ENCODE data around the gene SSH2. TPM values are rescaled to one million over a fixed set of nuclear protein-coding genes. Genes with fewer than 3 reads are reported as not detected.

The SSH2 gene
- total RNA-seq, 6 donors from 2014 or later, result 55.4 to 82.9 (median 67.8) TPM

GRCh38 chr17:29613352-29613837, 316.6 kb downstream of the SSH2 start:
- peaks cover 0 to 10% (median 0%) of the 10 kb centered on the region in 4 donors for H3K27me3 ChIP-seq
- H3K4me3 ChIP-seq, result peak overlapping the region in 3 of 4 donors; percentile 29 to 47 (median 45)
- no peaks in the 10 kb centered on the region for H3K9me3 ChIP-seq
- H3K36me3 ChIP-seq, result no peaks in the 10 kb centered on the region
- ATAC-seq (ENCODE audit: low FRiP score in 2 of 2) (peak; percentile 78 to 87), DNase-seq (peak; percentile 93 to 99)
- H3K27ac ChIP-seq, result peak overlapping the region in 1 of 4 donors; percentile 32
- peak; percentile 14 to 37 for TF ChIP-seq POLR2AphosphoS5 (IDR thresholded peaks at IDR 0.05)
- peak in 1 of 4 donors; percentile 50 for TF ChIP-seq EP300 (IDR thresholded peaks at IDR 0.05)
- no peak for TF ChIP-seq POLR2A (IDR thresholded peaks at IDR 0.05)
- TF ChIP-seq CTCF (IDR thresholded peaks at IDR 0.05), result peak; percentile 88 to 97 (median 95)
- peaks cover 49 to 58% (median 58%) of the 10 kb centered on the region in 4 donors for H3K4me1 ChIP-seq
- 1% methylated on average over 19 of the region's 50 CpGs; no CpG with 5 or more reads in 1 of the 2 donors for WGBS, 2 donors

DNA sequence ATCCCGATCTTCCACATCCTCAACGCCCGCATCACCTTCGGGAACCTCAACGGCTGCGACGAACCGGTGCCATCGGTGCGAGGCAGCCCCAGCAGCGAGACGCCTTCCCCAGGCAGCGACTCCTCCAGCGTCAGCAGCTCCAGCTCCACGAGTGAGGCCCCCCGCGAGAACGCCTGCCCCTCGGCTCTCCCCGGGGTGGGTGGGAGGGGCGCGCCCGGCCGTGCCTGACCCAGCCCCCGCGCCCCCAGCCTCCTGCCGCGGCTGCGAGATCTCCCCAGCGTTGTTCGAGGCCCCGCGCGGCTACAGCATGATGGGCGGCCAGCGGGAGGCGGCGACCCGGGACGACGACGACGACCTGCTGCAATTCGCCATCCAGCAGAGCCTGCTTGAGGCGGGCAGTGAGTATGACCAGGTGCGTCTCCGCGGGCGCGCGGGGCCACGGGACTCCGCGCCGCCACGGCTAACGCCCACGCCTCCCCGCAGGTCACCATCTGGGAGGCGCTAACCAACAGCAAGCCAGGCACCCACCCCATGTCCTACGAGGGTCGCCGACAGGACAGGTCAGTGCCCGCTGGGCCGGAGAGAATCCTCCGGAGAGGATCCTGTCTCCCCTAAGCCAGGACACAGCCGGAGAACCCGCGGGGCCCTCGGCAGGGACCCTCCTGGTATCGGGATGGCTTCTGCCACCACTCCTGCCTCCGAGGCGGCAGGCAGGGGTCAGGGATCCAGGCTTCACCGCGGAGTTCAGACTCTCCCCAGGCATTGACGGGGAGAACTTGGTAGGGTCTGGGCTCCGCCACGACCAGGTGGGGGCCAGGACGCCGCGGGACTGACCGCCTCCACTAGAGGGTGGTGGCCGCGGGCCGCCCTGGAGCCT, 317.4 kb downstream of the SSH2 start:
- TF ChIP-seq POLR2AphosphoS5 (IDR thresholded peaks at IDR 0.05), result no peak
- TF ChIP-seq CTCF (IDR thresholded peaks at IDR 0.05), result no peak
- TF ChIP-seq POLR2A (IDR thresholded peaks at IDR 0.05), result no peak
- TF ChIP-seq EP300 (IDR thresholded peaks at IDR 0.05), result no peak
- Histone ChIP-seq H3K9me3 (no peaks in the 10 kb centered on the region), H3K4me3 (peak overlapping the region in 3 of 4 donors; percentile 29 to 47 (median 45)), H3K27me3 (peaks cover 0 to 10% (median 0%) of the 10 kb centered on the region in 4 donors), H3K4me1 (peaks cover 46 to 51% (median 50%) of the 10 kb centered on the region in 4 donors), H3K36me3 (no peaks in the 10 kb centered on the region), H3K27ac (peak overlapping the region in 1 of 4 donors; percentile 32)
- no peak for ATAC-seq (ENCODE audit: low FRiP score in 2 of 2)
- 60 to 63% methylated on average over 38 to 47 of the region's 85 CpGs for WGBS, 2 donors
- peak in 1 of 2 donors; percentile 84 for DNase-seq

DNA sequence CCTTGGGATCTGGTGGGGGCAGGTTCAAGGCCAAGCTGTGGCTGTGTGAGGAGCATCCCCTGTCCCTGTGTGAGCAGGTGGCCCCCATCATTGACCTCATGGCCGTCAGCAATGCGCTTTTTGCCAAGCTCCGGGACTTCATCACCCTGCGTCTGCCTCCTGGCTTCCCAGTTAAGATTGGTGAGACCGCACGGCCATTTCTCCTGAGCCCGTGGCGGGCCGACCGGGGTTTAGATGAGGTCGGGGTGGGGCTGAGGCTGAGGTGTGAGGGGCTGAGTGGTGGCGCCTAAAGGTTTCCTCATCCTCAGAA, 318.0 kb downstream of the SSH2 start:
- peaks cover 0 to 10% (median 0%) of the 10 kb centered on the region in 4 donors for H3K27me3 ChIP-seq
- no peak overlapping the region for H3K27ac ChIP-seq
- ATAC-seq (ENCODE audit: low FRiP score in 2 of 2) (no peak), DNase-seq (peak in 1 of 2 donors; percentile 54)
- TF ChIP-seq POLR2A (IDR thresholded peaks at IDR 0.05), result no peak
- no peak for TF ChIP-seq EP300 (IDR thresholded peaks at IDR 0.05)
- no peak for TF ChIP-seq POLR2AphosphoS5 (IDR thresholded peaks at IDR 0.05)
- no peak for TF ChIP-seq CTCF (IDR thresholded peaks at IDR 0.05)
- H3K36me3 ChIP-seq, result no peaks in the 10 kb centered on the region
- WGBS, 2 donors, result 93 to 96% methylated on average over 5 to 10 of the region's 12 CpGs
- peaks cover 40 to 45% (median 45%) of the 10 kb centered on the region in 4 donors for H3K4me1 ChIP-seq
- no peaks in the 10 kb centered on the region for H3K9me3 ChIP-seq
- no peak overlapping the region for H3K4me3 ChIP-seq

DNA sequence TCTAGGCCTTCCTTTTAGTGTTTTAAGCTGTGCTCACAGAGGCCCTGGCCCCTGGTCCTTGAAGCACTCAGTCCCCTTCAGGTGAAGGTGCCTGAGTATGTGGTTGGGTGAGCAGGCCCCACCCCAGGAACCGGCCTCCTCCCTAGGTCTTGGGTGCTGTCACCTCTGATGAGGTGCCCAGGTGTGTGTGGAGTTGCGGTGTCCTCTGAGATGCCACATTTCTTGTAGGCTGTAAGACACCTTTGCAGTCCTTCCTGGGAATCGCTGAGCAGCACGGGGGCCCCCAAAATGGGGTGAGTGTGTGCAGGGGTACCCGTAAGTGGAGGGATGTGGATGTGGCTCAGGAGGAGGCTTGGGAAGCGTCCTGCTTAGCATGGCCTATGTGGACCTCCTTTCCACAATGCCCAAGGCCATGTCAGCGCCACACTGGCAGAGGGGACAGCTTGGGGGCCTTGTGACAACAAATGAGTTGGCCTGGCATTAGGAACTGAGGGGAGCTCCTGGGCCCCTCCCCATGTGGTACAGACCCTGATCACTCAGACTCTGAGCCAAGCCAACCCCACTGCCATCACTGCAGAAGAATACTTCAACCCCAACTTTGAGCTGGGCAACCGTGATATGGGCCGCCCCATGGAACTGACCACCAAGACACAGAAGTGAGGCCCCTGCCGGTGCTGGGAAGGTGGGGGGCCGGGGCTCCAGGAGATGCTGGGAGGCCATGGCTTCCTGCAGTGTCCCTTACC, 318.5 kb downstream of the SSH2 start:
- no peak for ATAC-seq (ENCODE audit: low FRiP score in 2 of 2)
- no peaks in the 10 kb centered on the region for H3K9me3 ChIP-seq
- TF ChIP-seq POLR2A (IDR thresholded peaks at IDR 0.05) (no peak), CTCF (IDR thresholded peaks at IDR 0.05) (no peak)
- 97 to 99% methylated on average over 6 to 10 of the region's 11 CpGs for WGBS, 2 donors
- H3K27me3 ChIP-seq, result peaks cover 0 to 6% (median 0%) of the 10 kb centered on the region in 4 donors
- peaks cover 35 to 40% (median 39%) of the 10 kb centered on the region in 4 donors for H3K4me1 ChIP-seq
- no peak for DNase-seq
- no peak overlapping the region for H3K27ac ChIP-seq
- H3K36me3 ChIP-seq, result no peaks in the 10 kb centered on the region
- no peak overlapping the region for H3K4me3 ChIP-seq
